Right atrium auricular region (tissue), 2 donors: ENCODE measurements around the gene PGAM2. TPM values are rescaled to one million over a fixed set of nuclear protein-coding genes. Genes with fewer than 3 reads are reported as not detected.

Experiments used
- DNase-seq: peaks from one replicate; pipeline ENCODE4 v3.0.0-alpha.2; 2019; ENCODE audit warnings: low spot score
- H3K27ac ChIP-seq, 2 donors: fragments of 200-600 bp; sonication (generic); 1 replicate in 1 of 2; 2 replicates in 1 of 2; pipeline ENCODE4 v1.5.1; 2016 to 2019
- H3K27me3 ChIP-seq, 2 donors: fragments of 200-600 bp; sonication (generic); one replicate each; pipeline versions ENCODE4 v1.5.1 to v1.6.0; 2017 to 2019
- H3K36me3 ChIP-seq: fragments of 200-600 bp; sonication (generic); one replicate; pipeline ENCODE4 v1.5.1; 2016
- H3K4me1 ChIP-seq, 2 donors: fragments of 200-600 bp; sonication (generic); one replicate each; pipeline versions ENCODE4 v1.5.1 to v1.6.0; 2017 to 2019
- H3K4me3 ChIP-seq, 2 donors: fragments of 200-600 bp; sonication (generic); 1 replicate in 1 of 2; 2 replicates in 1 of 2; pipeline ENCODE4 v1.5.1; 2017 to 2019; ENCODE audit warnings: mild to moderate bottlenecking in 1 of 2, moderate library complexity in 1 of 2
- H3K9me3 ChIP-seq, 2 donors: fragments of 200-600 bp; sonication (generic); one replicate each; pipeline ENCODE4 v1.5.1; 2019
- CTCF ChIP-seq, 2 donors: fragments of 200-600 bp; sonication (generic); IDR thresholded peaks; one replicate each; pipeline ENCODE4 v1.5.1; 2019; ENCODE audit warnings: antibody characterized with exemption in 2 of 2
- total RNA-seq, 2 donors: library from RNA; depleted of rRNA; stranded (reverse); fragments of >200 nt; gene quantifications; one replicate each; pipeline ENCODE4 v1.1.0, GENCODE V29; 2016

The PGAM2 gene
- total RNA-seq, 2 donors from 2014 or later: 680 to 2,809 TPM

DNA sequence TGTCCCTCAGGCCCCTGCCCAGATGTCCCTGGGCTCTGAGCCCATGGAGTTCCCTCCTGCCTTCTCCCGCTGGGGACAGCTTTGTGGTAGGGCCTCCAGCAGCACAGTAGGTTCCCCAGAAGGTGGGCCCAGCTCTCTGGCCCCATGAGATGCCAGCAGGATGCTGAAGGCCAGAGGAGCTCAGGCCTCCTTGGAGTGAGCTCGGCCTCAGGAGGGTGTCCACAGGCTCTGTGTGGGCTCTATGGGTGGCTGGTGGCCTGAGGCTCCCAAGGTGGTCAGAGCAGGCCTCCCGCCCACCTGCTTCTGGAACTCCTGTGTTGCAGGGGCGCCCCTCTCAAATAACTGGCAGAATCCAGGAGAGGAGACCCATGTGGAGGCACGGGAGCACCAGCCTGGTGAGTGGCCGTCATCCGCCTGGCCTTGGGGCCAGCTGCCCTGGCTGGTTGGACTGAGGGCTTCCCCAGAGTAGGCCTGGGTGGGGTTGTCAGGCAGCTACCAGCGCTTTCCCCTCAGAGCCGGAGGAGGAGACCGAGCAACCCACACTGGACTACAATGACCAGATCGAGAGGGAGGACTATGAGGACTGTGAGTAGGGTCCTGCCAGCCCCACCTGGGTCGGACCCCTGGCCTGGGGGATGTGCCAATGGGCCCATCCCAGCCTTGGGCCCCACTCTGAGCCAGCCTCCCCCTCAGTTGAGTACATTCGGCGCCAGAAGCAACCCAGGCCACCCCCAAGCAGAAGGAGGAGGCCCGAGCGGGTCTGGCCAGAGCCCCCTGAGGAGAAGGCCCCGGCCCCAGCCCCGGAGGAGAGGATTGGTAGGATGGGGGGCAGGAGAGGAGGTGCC lies 42.0 kb upstream of the PGAM2 start:
- Histone ChIP-seq H3K27ac (peak overlapping the region; percentile 31 to 92), H3K4me1 (peaks cover 0 to 47% of the 10 kb centered on the region in 2 donors), H3K4me3 (peak overlapping the region in 1 of 2 donors; percentile 1), H3K36me3 (peaks cover 54% of the 10 kb centered on the region), H3K27me3 (no peaks in the 10 kb centered on the region), H3K9me3 (no peaks in the 10 kb centered on the region)
- TF ChIP-seq CTCF (IDR thresholded peaks at IDR 0.05): no peak
- no peak for DNase-seq

DNA sequence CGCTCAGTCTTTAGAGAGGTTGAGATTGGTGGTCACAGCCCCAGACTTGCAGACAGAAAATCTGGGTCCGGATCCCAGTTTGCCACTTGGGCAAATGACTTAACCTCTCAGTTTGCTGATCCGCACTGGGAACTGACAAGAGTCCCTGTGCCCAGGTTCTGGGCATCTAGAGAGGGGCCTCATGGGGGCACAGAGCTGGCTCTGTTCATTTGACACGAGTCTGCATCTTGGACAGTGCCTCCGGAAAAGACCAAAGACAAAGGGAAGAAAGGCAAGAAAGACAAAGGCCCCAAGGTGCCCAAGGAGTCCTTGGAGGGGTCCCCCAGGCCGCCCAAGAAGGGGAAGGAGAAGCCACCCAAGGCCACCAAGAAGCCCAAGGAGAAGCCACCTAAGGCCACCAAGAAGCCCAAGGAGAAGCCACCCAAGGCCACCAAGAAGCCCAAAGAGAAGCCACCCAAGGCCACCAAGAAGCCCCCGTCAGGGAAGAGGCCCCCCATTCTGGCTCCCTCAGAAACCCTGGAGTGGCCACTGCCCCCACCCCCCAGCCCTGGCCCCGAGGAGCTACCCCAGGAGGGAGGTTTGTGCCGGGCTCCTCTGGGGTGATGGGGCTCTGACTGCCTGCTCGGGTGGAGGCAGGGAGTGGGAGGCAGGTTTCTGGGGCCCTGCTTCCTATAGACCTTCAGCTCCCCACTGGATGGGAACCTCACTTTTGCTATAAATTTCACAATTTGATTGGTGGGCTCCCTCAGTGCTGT lies 41.1 kb upstream of the PGAM2 start:
- H3K27ac ChIP-seq: peak overlapping the region; percentile 88 to 92
- peaks cover 0 to 54% of the 10 kb centered on the region in 2 donors for H3K4me1 ChIP-seq
- no peak for TF ChIP-seq CTCF (IDR thresholded peaks at IDR 0.05)
- peak overlapping the region; percentile 46 to 72 for H3K4me3 ChIP-seq
- H3K36me3 ChIP-seq: peaks cover 45% of the 10 kb centered on the region
- H3K9me3 ChIP-seq: no peaks in the 10 kb centered on the region
- DNase-seq: no peak
- no peaks in the 10 kb centered on the region for H3K27me3 ChIP-seq

- peak overlapping the region; percentile 88 to 92 for H3K27ac ChIP-seq
- DNase-seq: no peak
- no peak for TF ChIP-seq CTCF (IDR thresholded peaks at IDR 0.05)
Measured at GRCh38 chr7:44105832-44106231, 40.5 kb upstream of the PGAM2 start.

GRCh38 chr7:44104860-44105771 lies 39.7 kb upstream of the PGAM2 start:
- H3K4me1 ChIP-seq: peaks cover 0 to 68% of the 10 kb centered on the region in 2 donors
- no peak for DNase-seq

More at GRCh38 chr7:44105832-44106231, 40.5 kb upstream of the PGAM2 start:
- Histone ChIP-seq H3K36me3 (peaks cover 39% of the 10 kb centered on the region), H3K4me1 (peaks cover 0 to 60% of the 10 kb centered on the region in 2 donors), H3K27me3 (no peaks in the 10 kb centered on the region), H3K4me3 (peak overlapping the region; percentile 46 to 72), H3K9me3 (no peaks in the 10 kb centered on the region)

More at GRCh38 chr7:44104860-44105771, 39.7 kb upstream of the PGAM2 start:
- peak overlapping the region; percentile 88 to 92 for H3K27ac ChIP-seq
- peak overlapping the region; percentile 46 to 72 for H3K4me3 ChIP-seq
- no peaks in the 10 kb centered on the region for H3K27me3 ChIP-seq
- peaks cover 31% of the 10 kb centered on the region for H3K36me3 ChIP-seq
- no peaks in the 10 kb centered on the region for H3K9me3 ChIP-seq
- TF ChIP-seq CTCF (IDR thresholded peaks at IDR 0.05): peak in 1 of 2 donors; percentile 9
